Keratinocyte (primary cell): ENCODE results near the gene RHAG.

Experiments used
- CTCF ChIP-seq, 3 experiments: IDR thresholded peaks in 1 of 3; conservative IDR thresholded peaks in 1 of 3; optimal IDR thresholded peaks in 1 of 3; 2 replicates in 2 of 3; 3 replicates in 1 of 3; pipeline versions ENCODE3 to v1.5.1; 2011; ENCODE audit warnings: low read length in 3 of 3, mild to moderate bottlenecking in 3 of 3, moderate library complexity in 2 of 3, control low read depth in 1 of 3, inconsistent platforms in 1 of 3; ENCODE audit not compliant: insufficient read depth in 2 of 3; ENCODE audit errors: extremely low read depth in 1 of 3
- EZH2 ChIP-seq: IDR thresholded peaks from one replicate; pipeline ENCODE4 v1.6.1; 2012; ENCODE audit warnings: inconsistent platforms, mild to moderate bottlenecking, low read length, moderate library complexity

GRCh38 chr6:49582529-49582928, 54.1 kb downstream of the RHAG start:
- TF ChIP-seq CTCF (optimal IDR thresholded peaks at IDR 0.05 in 1 of 3, IDR thresholded peaks at IDR 0.05 in 1 of 3, conservative IDR thresholded peaks at IDR 0.05 in 1 of 3; ENCODE audit: extremely low read depth in 1 of 3, insufficient read depth in 2 of 3, low read length in 3 of 3) (no peak), EZH2 (no peak)
